ENCODE data around the gene IL1RAPL1.

Gene IL1RAPL1

GRCh38 chrX:29145316-29145715, 558.1 kb downstream of the IL1RAPL1 start:
- no peaks in the 10 kb centered on the region for H3K9me3 ChIP-seq (ENCODE audit: control insufficient read depth, insufficient read depth, low read depth, low read length)
- no peak overlapping the region for H3K27ac ChIP-seq (ENCODE audit: low read depth, low read length)
- no peak overlapping the region for H3K4me3 ChIP-seq (ENCODE audit: low read depth, low read length)
- H3K4me1 ChIP-seq (ENCODE audit: control insufficient read depth, insufficient read depth, low read length), result no peaks in the 10 kb centered on the region
- H3K9ac ChIP-seq (ENCODE audit: low read length), result no peak overlapping the region
- no peaks in the 10 kb centered on the region for H3K27me3 ChIP-seq (ENCODE audit: control insufficient read depth, insufficient read depth, low read length)
- H3K36me3 ChIP-seq (ENCODE audit: control insufficient read depth, insufficient read depth, low read length), result no peaks in the 10 kb centered on the region

GRCh38 chrX:29148511-29148910, 561.3 kb downstream of the IL1RAPL1 start:
- Histone ChIP-seq H3K9me3 (ENCODE audit: control insufficient read depth, insufficient read depth, low read depth, low read length) (no peaks in the 10 kb centered on the region), H3K4me1 (ENCODE audit: control insufficient read depth, insufficient read depth, low read length) (no peaks in the 10 kb centered on the region), H3K27me3 (ENCODE audit: control insufficient read depth, insufficient read depth, low read length) (no peaks in the 10 kb centered on the region), H3K9ac (ENCODE audit: low read length) (no peak overlapping the region), H3K4me3 (ENCODE audit: low read depth, low read length) (no peak overlapping the region), H3K36me3 (ENCODE audit: control insufficient read depth, insufficient read depth, low read length) (no peaks in the 10 kb centered on the region), H3K27ac (ENCODE audit: low read depth, low read length) (no peak overlapping the region)

GRCh38 chrX:29155286-29155685, 568.0 kb downstream of the IL1RAPL1 start:
- Histone ChIP-seq H3K27ac (ENCODE audit: low read depth, low read length) (peak overlapping the region; percentile 9; the same call in 1 of the 2 replicates), H3K36me3 (ENCODE audit: control insufficient read depth, insufficient read depth, low read length) (no peaks in the 10 kb centered on the region), H3K9ac (ENCODE audit: low read length) (no peak overlapping the region), H3K4me1 (ENCODE audit: control insufficient read depth, insufficient read depth, low read length) (no peaks in the 10 kb centered on the region), H3K4me3 (ENCODE audit: low read depth, low read length) (no peak overlapping the region), H3K27me3 (ENCODE audit: control insufficient read depth, insufficient read depth, low read length) (no peaks in the 10 kb centered on the region), H3K9me3 (ENCODE audit: control insufficient read depth, insufficient read depth, low read depth, low read length) (no peaks in the 10 kb centered on the region)

GRCh38 chrX:29172880-29173279, 585.6 kb downstream of the IL1RAPL1 start:
- no peak overlapping the region for H3K27ac ChIP-seq (ENCODE audit: low read depth, low read length)
- H3K27me3 ChIP-seq (ENCODE audit: control insufficient read depth, insufficient read depth, low read length), result no peaks in the 10 kb centered on the region; the same call in 1 of the 2 replicates
- no peaks in the 10 kb centered on the region for H3K9me3 ChIP-seq (ENCODE audit: control insufficient read depth, insufficient read depth, low read depth, low read length)
- H3K4me3 ChIP-seq (ENCODE audit: low read depth, low read length), result no peak overlapping the region
- H3K36me3 ChIP-seq (ENCODE audit: control insufficient read depth, insufficient read depth, low read length), result no peaks in the 10 kb centered on the region
- H3K4me1 ChIP-seq (ENCODE audit: control insufficient read depth, insufficient read depth, low read length), result no peaks in the 10 kb centered on the region
- H3K9ac ChIP-seq (ENCODE audit: low read length), result no peak overlapping the region

- no peak overlapping the region for H3K9ac ChIP-seq (ENCODE audit: low read length)
- no peak overlapping the region for H3K27ac ChIP-seq (ENCODE audit: low read depth, low read length)
- H3K36me3 ChIP-seq (ENCODE audit: control insufficient read depth, insufficient read depth, low read length), result no peaks in the 10 kb centered on the region
- no peaks in the 10 kb centered on the region; the same call in 1 of the 2 replicates for H3K27me3 ChIP-seq (ENCODE audit: control insufficient read depth, insufficient read depth, low read length)
- H3K4me1 ChIP-seq (ENCODE audit: control insufficient read depth, insufficient read depth, low read length), result no peaks in the 10 kb centered on the region
- H3K9me3 ChIP-seq (ENCODE audit: control insufficient read depth, insufficient read depth, low read depth, low read length), result no peaks in the 10 kb centered on the region
- H3K4me3 ChIP-seq (ENCODE audit: low read depth, low read length), result no peak overlapping the region
Measured at GRCh38 chrX:29187264-29187663, 600.0 kb downstream of the IL1RAPL1 start.

GRCh38 chrX:29196501-29196900, 609.3 kb downstream of the IL1RAPL1 start:
- H3K9me3 ChIP-seq (ENCODE audit: control insufficient read depth, insufficient read depth, low read depth, low read length), result no peaks in the 10 kb centered on the region
- H3K27ac ChIP-seq (ENCODE audit: low read depth, low read length), result no peak overlapping the region
- no peak overlapping the region for H3K4me3 ChIP-seq (ENCODE audit: low read depth, low read length)
- no peaks in the 10 kb centered on the region; the same call in 1 of the 2 replicates for H3K27me3 ChIP-seq (ENCODE audit: control insufficient read depth, insufficient read depth, low read length)
- no peak overlapping the region for H3K9ac ChIP-seq (ENCODE audit: low read length)
- H3K36me3 ChIP-seq (ENCODE audit: control insufficient read depth, insufficient read depth, low read length), result no peaks in the 10 kb centered on the region
- peaks cover 7% of the 10 kb centered on the region; the same call in 1 of the 2 replicates for H3K4me1 ChIP-seq (ENCODE audit: control insufficient read depth, insufficient read depth, low read length)

GRCh38 chrX:29215251-29215650, 628.0 kb downstream of the IL1RAPL1 start:
- H3K27ac ChIP-seq (ENCODE audit: low read depth, low read length), result no peak overlapping the region
- no peaks in the 10 kb centered on the region for H3K9me3 ChIP-seq (ENCODE audit: control insufficient read depth, insufficient read depth, low read depth, low read length)
- H3K4me1 ChIP-seq (ENCODE audit: control insufficient read depth, insufficient read depth, low read length), result no peaks in the 10 kb centered on the region
- H3K27me3 ChIP-seq (ENCODE audit: control insufficient read depth, insufficient read depth, low read length), result peaks cover 56% of the 10 kb centered on the region
- H3K9ac ChIP-seq (ENCODE audit: low read length), result no peak overlapping the region
- H3K4me3 ChIP-seq (ENCODE audit: low read depth, low read length), result no peak overlapping the region
- no peaks in the 10 kb centered on the region for H3K36me3 ChIP-seq (ENCODE audit: control insufficient read depth, insufficient read depth, low read length)

- H3K36me3 ChIP-seq (ENCODE audit: control insufficient read depth, insufficient read depth, low read length), result no peaks in the 10 kb centered on the region
- peaks cover 97% of the 10 kb centered on the region for H3K27me3 ChIP-seq (ENCODE audit: control insufficient read depth, insufficient read depth, low read length)
- H3K4me3 ChIP-seq (ENCODE audit: low read depth, low read length), result no peak overlapping the region
- H3K9ac ChIP-seq (ENCODE audit: low read length), result no peak overlapping the region
- H3K4me1 ChIP-seq (ENCODE audit: control insufficient read depth, insufficient read depth, low read length), result peaks cover 4% of the 10 kb centered on the region
- no peaks in the 10 kb centered on the region for H3K9me3 ChIP-seq (ENCODE audit: control insufficient read depth, insufficient read depth, low read depth, low read length)
- no peak overlapping the region for H3K27ac ChIP-seq (ENCODE audit: low read depth, low read length)
Measured at GRCh38 chrX:29225670-29226069, 638.4 kb downstream of the IL1RAPL1 start.

- no peak overlapping the region for H3K4me3 ChIP-seq (ENCODE audit: low read depth, low read length)
- H3K9me3 ChIP-seq (ENCODE audit: control insufficient read depth, insufficient read depth, low read depth, low read length), result no peaks in the 10 kb centered on the region
- no peak overlapping the region for H3K27ac ChIP-seq (ENCODE audit: low read depth, low read length)
- no peaks in the 10 kb centered on the region for H3K36me3 ChIP-seq (ENCODE audit: control insufficient read depth, insufficient read depth, low read length)
- H3K4me1 ChIP-seq (ENCODE audit: control insufficient read depth, insufficient read depth, low read length), result peaks cover 4% of the 10 kb centered on the region
- peaks cover 81% of the 10 kb centered on the region for H3K27me3 ChIP-seq (ENCODE audit: control insufficient read depth, insufficient read depth, low read length)
- no peak overlapping the region for H3K9ac ChIP-seq (ENCODE audit: low read length)
Measured at GRCh38 chrX:29229802-29230201, 642.6 kb downstream of the IL1RAPL1 start.

- Histone ChIP-seq H3K27ac (ENCODE audit: low read depth, low read length) (no peak overlapping the region), H3K27me3 (ENCODE audit: control insufficient read depth, insufficient read depth, low read length) (peaks cover 75% of the 10 kb centered on the region), H3K9ac (ENCODE audit: low read length) (no peak overlapping the region), H3K36me3 (ENCODE audit: control insufficient read depth, insufficient read depth, low read length) (no peaks in the 10 kb centered on the region), H3K9me3 (ENCODE audit: control insufficient read depth, insufficient read depth, low read depth, low read length) (no peaks in the 10 kb centered on the region), H3K4me1 (ENCODE audit: control insufficient read depth, insufficient read depth, low read length) (no peaks in the 10 kb centered on the region), H3K4me3 (ENCODE audit: low read depth, low read length) (no peak overlapping the region)
Measured at GRCh38 chrX:29231800-29232199, 644.6 kb downstream of the IL1RAPL1 start.

GRCh38 chrX:29233592-29234183, 646.4 kb downstream of the IL1RAPL1 start:
- Histone ChIP-seq H3K4me1 (ENCODE audit: control insufficient read depth, insufficient read depth, low read length) (no peaks in the 10 kb centered on the region), H3K4me3 (ENCODE audit: low read depth, low read length) (no peak overlapping the region), H3K9me3 (ENCODE audit: control insufficient read depth, insufficient read depth, low read depth, low read length) (no peaks in the 10 kb centered on the region), H3K36me3 (ENCODE audit: control insufficient read depth, insufficient read depth, low read length) (no peaks in the 10 kb centered on the region), H3K27me3 (ENCODE audit: control insufficient read depth, insufficient read depth, low read length) (peaks cover 62% of the 10 kb centered on the region), H3K9ac (ENCODE audit: low read length) (no peak overlapping the region), H3K27ac (ENCODE audit: low read depth, low read length) (no peak overlapping the region)

Measured in HUES6 (cell line).